ENCODE results near the gene ADM2.
"Not testable (repeated sequence)": the region's sequence is repeated elsewhere in the genome, so short reads cannot be mapped to it uniquely, and the experiment has no call there.

- not testable (repeated sequence) for TF ChIP-seq CTCF (conservative IDR thresholded peaks at IDR 0.05 in 1 of 2, IDR thresholded peaks at IDR 0.05 in 1 of 2; ENCODE audit: low read depth in 1 of 2, low read length in 2 of 2); EZH2 (IDR thresholded peaks at IDR 0.05; ENCODE audit: low read length, missing control alignments)
These were observed 48.3 kb upstream of the ADM2 start for GRCh38 chr22:50432877-50433510.

All from fibroblast of lung (primary cell).